Activated naive CD4-positive, alpha-beta T cell treated with anti-CD3 and anti-CD28 coated beads, Interleukin-2, amount 50 U/mL, for 24 hours (primary cell): Measurements from ENCODE around the gene CCDC127.
A peak's percentile ranks its signal among the peaks of the same experiment; 100 is the strongest.
"Not testable (repeated sequence)": the region's sequence is repeated elsewhere in the genome, so short reads cannot be mapped to it uniquely, and the experiment has no call there.

Source experiments
- H3K27ac Mint-ChIP-seq: one replicate; pipeline ENCODE4 v1.8.0; 2021; ENCODE audit warnings: mild to moderate bottlenecking, mixed read lengths
- H3K27me3 Mint-ChIP-seq: one replicate; pipeline ENCODE4 v1.8.0; 2021; ENCODE audit warnings: mixed read lengths
- H3K36me3 Mint-ChIP-seq: one replicate; pipeline ENCODE4 v1.8.0; 2021; ENCODE audit warnings: mixed read lengths
- H3K4me1 Mint-ChIP-seq: one replicate; pipeline ENCODE4 v1.8.0; 2021; ENCODE audit warnings: mixed read lengths
- H3K4me3 Mint-ChIP-seq: one replicate; pipeline ENCODE4 v1.8.0; 2021; ENCODE audit warnings: mild to moderate bottlenecking, mixed read lengths
- H3K9me3 Mint-ChIP-seq: one replicate; pipeline ENCODE4 v1.8.0; 2021; ENCODE audit warnings: mixed read lengths

CCDC127 gene

GRCh38 chr5:243683-244367 is 25.9 kb upstream of the CCDC127 start:
- H3K4me3 Mint-ChIP-seq, H3K4me1 Mint-ChIP-seq, H3K9me3 Mint-ChIP-seq, H3K27ac Mint-ChIP-seq, H3K27me3 Mint-ChIP-seq: not testable (repeated sequence)
- H3K36me3 Mint-ChIP-seq: peaks cover 20% of the 10 kb centered on the region

- H3K27ac Mint-ChIP-seq, H3K4me3 Mint-ChIP-seq: not testable (repeated sequence)
- peaks cover 19% of the 10 kb centered on the region for H3K36me3 Mint-ChIP-seq
Observed at GRCh38 chr5:241045-241669, 23.2 kb upstream of the CCDC127 start.

GRCh38 chr5:240550-240949 is 22.6 kb upstream of the CCDC127 start:
- peaks cover 15% of the 10 kb centered on the region for H3K36me3 Mint-ChIP-seq
- H3K4me3 Mint-ChIP-seq, H3K9me3 Mint-ChIP-seq, H3K27me3 Mint-ChIP-seq, H3K27ac Mint-ChIP-seq, H3K4me1 Mint-ChIP-seq: not testable (repeated sequence)

More at GRCh38 chr5:241045-241669, 23.2 kb upstream of the CCDC127 start:
- H3K9me3 Mint-ChIP-seq, H3K4me1 Mint-ChIP-seq, H3K27me3 Mint-ChIP-seq: not testable (repeated sequence)

- H3K9me3 Mint-ChIP-seq, H3K4me1 Mint-ChIP-seq, H3K27me3 Mint-ChIP-seq, H3K27ac Mint-ChIP-seq, H3K4me3 Mint-ChIP-seq: not testable (repeated sequence)
- peaks cover 22% of the 10 kb centered on the region for H3K36me3 Mint-ChIP-seq
Observed at GRCh38 chr5:237931-238330, 20.0 kb upstream of the CCDC127 start.

GRCh38 chr5:235527-235926 is 17.6 kb upstream of the CCDC127 start:
- H3K27me3 Mint-ChIP-seq, H3K27ac Mint-ChIP-seq, H3K4me3 Mint-ChIP-seq, H3K4me1 Mint-ChIP-seq, H3K9me3 Mint-ChIP-seq: not testable (repeated sequence)
- peaks cover 14% of the 10 kb centered on the region for H3K36me3 Mint-ChIP-seq

GRCh38 chr5:234450-234849 is 16.5 kb upstream of the CCDC127 start:
- H3K4me1 Mint-ChIP-seq: no peaks in the 10 kb centered on the region
- H3K9me3 Mint-ChIP-seq: no peaks in the 10 kb centered on the region
- no peak overlapping the region for H3K4me3 Mint-ChIP-seq
- peaks cover 13% of the 10 kb centered on the region for H3K36me3 Mint-ChIP-seq
- H3K27me3 Mint-ChIP-seq: no peaks in the 10 kb centered on the region
- no peak overlapping the region for H3K27ac Mint-ChIP-seq

GRCh38 chr5:233426-233825 is 15.5 kb upstream of the CCDC127 start:
- not testable (repeated sequence) for H3K27ac Mint-ChIP-seq, H3K4me1 Mint-ChIP-seq, H3K27me3 Mint-ChIP-seq, H3K4me3 Mint-ChIP-seq, H3K9me3 Mint-ChIP-seq
- peaks cover 17% of the 10 kb centered on the region for H3K36me3 Mint-ChIP-seq

GRCh38 chr5:231661-232060 is 13.7 kb upstream of the CCDC127 start:
- Mint-ChIP-seq H3K4me3 (no peak overlapping the region), H3K27me3 (no peaks in the 10 kb centered on the region), H3K4me1 (no peaks in the 10 kb centered on the region), H3K9me3 (no peaks in the 10 kb centered on the region), H3K36me3 (peaks cover 21% of the 10 kb centered on the region), H3K27ac (no peak overlapping the region)

GRCh38 chr5:230711-231110 is 12.8 kb upstream of the CCDC127 start:
- Mint-ChIP-seq H3K4me3 (no peak overlapping the region), H3K36me3 (peaks cover 21% of the 10 kb centered on the region)

GRCh38 chr5:228886-229285 is 10.9 kb upstream of the CCDC127 start:
- Mint-ChIP-seq H3K9me3 (no peaks in the 10 kb centered on the region), H3K4me1 (no peaks in the 10 kb centered on the region), H3K4me3 (no peak overlapping the region), H3K27me3 (no peaks in the 10 kb centered on the region), H3K36me3 (peaks cover 23% of the 10 kb centered on the region), H3K27ac (no peak overlapping the region)

More at GRCh38 chr5:230711-231110, 12.8 kb upstream of the CCDC127 start:
- Mint-ChIP-seq H3K4me1 (no peaks in the 10 kb centered on the region), H3K27ac (no peak overlapping the region), H3K9me3 (no peaks in the 10 kb centered on the region), H3K27me3 (no peaks in the 10 kb centered on the region)

GRCh38 chr5:227375-227774 is 9.4 kb upstream of the CCDC127 start:
- H3K27ac Mint-ChIP-seq: peak overlapping the region; percentile 76
- not testable (repeated sequence) for H3K4me3 Mint-ChIP-seq, H3K9me3 Mint-ChIP-seq, H3K27me3 Mint-ChIP-seq
- H3K36me3 Mint-ChIP-seq: peaks cover 20% of the 10 kb centered on the region
- H3K4me1 Mint-ChIP-seq: peaks cover 12% of the 10 kb centered on the region

GRCh38 chr5:225334-225733 is 7.4 kb upstream of the CCDC127 start:
- H3K4me1 Mint-ChIP-seq: peaks cover 30% of the 10 kb centered on the region
- H3K27ac Mint-ChIP-seq: peak overlapping the region; percentile 59
- H3K36me3 Mint-ChIP-seq: peaks cover 17% of the 10 kb centered on the region
- no peaks in the 10 kb centered on the region for H3K27me3 Mint-ChIP-seq
- H3K4me3 Mint-ChIP-seq: no peak overlapping the region
- no peaks in the 10 kb centered on the region for H3K9me3 Mint-ChIP-seq

- Mint-ChIP-seq H3K27ac (no peak overlapping the region), H3K4me1 (peaks cover 35% of the 10 kb centered on the region), H3K9me3 (no peaks in the 10 kb centered on the region), H3K4me3 (no peak overlapping the region), H3K36me3 (peaks cover 13% of the 10 kb centered on the region), H3K27me3 (no peaks in the 10 kb centered on the region)
Observed at GRCh38 chr5:223791-224190, 5.8 kb upstream of the CCDC127 start.

GRCh38 chr5:222951-223715 is 5.2 kb upstream of the CCDC127 start:
- Mint-ChIP-seq H3K4me3 (peak overlapping the region; percentile 23), H3K27ac (peak overlapping the region; percentile 72), H3K36me3 (peaks cover 13% of the 10 kb centered on the region), H3K4me1 (peaks cover 35% of the 10 kb centered on the region)
- H3K27me3 Mint-ChIP-seq, H3K9me3 Mint-ChIP-seq: not testable (repeated sequence)

GRCh38 chr5:219991-220390 is 2.0 kb upstream of the CCDC127 start:
- Mint-ChIP-seq H3K4me1 (peaks cover 50% of the 10 kb centered on the region), H3K9me3 (no peaks in the 10 kb centered on the region), H3K36me3 (peaks cover 6% of the 10 kb centered on the region), H3K4me3 (peak overlapping the region; percentile 95), H3K27ac (peak overlapping the region; percentile 86), H3K27me3 (no peaks in the 10 kb centered on the region)

- Mint-ChIP-seq H3K9me3 (no peaks in the 10 kb centered on the region), H3K4me1 (peaks cover 56% of the 10 kb centered on the region), H3K36me3 (peaks cover 4% of the 10 kb centered on the region)
Observed at GRCh38 chr5:219460-219863, 1.5 kb upstream of the CCDC127 start.

More at GRCh38 chr5:219460-219863, 1.5 kb upstream of the CCDC127 start:
- Mint-ChIP-seq H3K27ac (peak overlapping the region; percentile 86), H3K27me3 (no peaks in the 10 kb centered on the region), H3K4me3 (peak overlapping the region; percentile 95)
